ENCODE results near the gene FXYD1.
"Not testable (repeated sequence)": the region's sequence is repeated elsewhere in the genome, so short reads cannot be mapped to it uniquely, and the experiment has no call there.

The FXYD1 gene

DNA sequence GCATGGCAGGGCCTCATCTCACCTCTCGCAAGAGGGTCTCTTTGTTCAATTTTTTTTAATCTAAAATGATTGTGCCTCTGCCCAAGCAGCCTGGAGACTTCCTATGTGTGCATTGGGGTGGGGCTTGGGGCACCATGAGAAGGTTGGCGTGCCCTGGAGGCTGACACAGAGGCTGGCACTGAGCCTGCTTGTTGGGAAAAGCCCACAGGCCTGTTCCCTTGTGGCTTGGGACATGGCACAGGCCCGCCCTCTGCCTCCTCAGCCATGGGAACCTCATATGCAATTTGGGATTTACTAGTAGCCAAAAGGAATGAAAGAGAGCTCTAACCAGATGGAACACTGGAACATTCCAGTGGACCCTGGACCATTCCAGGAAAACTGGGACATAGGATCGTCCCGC lies 15.1 kb upstream of the FXYD1 start:
- DNase-seq (ENCODE audit: insufficient read length, low spot score): no peak
- no peak for FAIRE-seq

DNA sequence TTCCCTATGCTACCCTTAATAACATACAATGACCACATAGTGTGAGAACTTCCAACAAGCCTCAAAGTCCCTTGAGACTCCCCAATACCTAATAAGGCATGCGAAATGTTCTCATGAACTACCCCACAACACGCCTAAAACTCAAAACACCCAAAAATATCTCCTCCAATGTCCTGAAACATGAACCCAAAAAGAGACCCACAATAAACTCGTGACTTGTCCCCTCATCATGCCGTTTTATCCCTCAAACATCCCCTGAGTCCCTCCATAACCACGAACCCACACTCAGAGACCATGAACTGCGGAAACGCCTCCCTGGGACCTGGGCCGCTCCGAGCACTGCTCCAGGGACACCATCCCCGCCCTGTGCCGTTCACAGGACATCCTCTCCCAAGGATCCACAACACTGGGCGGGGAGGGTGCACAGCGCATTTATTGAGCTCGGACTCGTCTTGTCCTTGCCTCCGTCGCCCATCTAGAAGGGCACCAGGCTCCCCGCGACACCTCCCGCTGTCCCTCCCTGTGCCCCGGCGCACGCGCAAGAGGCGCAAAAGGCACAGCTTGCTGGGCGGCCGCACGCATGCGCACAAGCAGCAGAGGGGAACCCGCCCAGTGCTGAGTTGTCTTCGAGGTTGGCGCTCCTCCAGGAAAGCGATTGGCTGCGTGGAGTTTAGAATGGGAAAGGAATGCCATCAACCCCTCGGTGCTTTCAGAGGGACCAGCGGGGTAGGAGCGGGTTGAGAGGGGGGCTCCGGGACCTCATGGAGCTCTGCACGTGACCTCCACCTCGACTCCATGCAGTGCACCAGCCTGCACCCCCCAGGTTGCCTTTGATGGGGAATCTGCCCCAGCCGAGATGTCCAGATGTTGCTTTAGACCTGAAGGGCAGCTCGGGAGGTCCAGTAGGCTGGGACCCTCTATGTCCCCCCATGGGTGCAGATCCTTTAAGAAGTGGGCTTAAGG lies 14.2 kb upstream of the FXYD1 start:
- DNase-seq (ENCODE audit: insufficient read length, low spot score) (peak; percentile 92), FAIRE-seq (peak; percentile 85)

DNA sequence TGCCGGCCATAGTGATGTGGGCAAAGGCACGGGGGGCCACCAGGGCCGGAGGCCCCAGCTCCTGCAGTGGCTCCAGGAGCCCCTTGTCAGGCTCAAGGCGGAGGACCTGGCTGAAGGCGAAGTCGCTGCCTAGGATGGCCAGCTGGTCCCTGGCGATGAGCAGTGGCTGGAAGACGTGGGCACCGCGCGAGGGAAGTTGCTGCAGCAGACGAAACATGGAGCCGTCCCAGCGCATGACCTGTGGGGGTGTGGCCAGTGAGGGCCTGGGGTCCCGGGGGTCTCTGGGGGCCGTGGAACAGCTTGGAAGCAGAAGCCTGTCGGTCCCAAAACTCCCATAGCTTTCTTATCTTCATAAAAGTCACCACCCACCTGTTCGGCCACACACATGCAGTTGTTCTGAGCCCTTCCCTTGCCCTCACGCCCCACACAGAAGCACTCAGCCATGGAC lies 13.3 kb upstream of the FXYD1 start:
- no peak for FAIRE-seq

DNA sequence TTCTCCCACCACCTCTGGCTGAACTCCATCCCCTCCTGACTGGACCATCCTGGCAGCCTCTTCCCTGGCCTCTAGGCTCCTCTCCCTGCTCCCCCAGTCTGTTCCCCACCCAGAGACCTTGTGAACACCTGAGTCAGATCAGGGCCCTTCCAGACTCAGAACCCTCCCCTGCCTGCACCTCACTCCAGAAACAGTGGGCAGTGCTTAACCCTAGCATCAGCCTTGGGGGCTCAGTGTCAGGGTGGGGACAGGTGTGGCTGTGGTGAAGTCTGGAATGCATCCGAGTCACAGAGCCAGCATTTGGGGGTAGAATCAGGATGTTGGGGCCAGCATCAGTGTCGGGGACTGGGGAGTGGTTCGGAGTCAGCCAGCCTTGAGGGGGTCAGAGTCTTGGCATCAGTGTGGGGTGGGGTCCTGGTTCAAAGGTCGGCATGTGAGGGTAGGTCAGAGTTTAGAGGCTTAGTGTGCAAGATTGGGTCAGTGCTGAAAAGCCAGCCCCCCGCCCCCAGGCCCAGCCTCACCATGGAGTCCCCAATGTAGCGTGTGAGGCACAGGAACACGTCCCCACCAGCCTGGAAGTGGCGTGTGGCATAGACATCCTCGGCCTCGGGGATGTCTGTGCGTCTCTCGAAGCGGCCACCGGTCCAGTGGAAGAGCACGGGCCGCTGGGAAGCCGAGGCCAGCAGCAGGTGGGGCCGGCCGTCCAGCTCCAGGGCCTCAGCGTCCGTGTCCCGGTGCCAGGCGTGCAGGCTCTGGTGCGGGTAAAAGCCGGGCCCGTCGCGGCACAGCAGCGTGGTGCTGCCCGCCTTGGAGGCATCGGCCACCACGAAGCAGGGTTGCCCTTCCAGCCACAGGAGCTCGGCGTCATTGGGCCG lies 12.6 kb upstream of the FXYD1 start:
- DNase-seq (ENCODE audit: insufficient read length, low spot score) (no peak), FAIRE-seq (no peak)

More for the DNA sequence above, 13.3 kb upstream of the FXYD1 start:
- no peak for DNase-seq (ENCODE audit: insufficient read length, low spot score)

DNA sequence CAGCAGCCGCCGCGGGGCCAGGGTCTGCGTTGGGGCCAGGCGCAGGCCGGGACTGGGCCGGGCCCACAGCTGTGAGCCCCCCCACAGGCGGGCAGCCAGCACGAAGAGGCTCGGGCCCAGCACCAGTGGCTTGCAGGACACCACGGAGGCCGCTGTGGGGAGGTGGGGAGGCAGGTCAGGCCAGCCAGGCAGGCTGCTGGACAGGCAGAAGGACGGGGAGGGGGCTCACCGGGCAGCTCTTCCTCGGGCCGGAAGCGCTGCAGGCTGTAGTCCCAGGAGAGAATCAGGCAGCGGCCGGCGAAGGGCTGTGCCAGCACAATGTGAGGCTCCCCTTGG lies 12.0 kb upstream of the FXYD1 start:
- DNase-seq (ENCODE audit: insufficient read length, low spot score): no peak
- no peak for FAIRE-seq

DNA sequence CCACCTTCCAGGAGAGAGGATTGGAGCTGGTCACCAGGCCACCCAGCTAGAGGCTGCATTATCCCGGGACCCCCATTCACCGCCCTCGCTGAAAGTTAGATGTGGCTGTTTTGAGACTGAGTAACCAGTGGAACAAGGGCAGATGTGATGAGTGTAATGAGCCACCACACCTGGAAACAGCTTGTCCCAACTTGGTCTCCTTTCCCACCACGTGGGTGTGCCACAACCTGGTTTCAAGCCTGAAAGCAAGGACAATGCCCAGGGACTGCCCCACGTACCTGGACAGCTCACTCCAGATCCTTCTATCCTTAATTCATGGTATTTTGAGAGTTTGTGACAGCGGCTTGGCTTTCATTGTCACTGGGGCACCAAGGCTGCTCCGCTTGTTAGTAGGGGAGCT lies 10.8 kb upstream of the FXYD1 start:
- no peak for DNase-seq (ENCODE audit: insufficient read length, low spot score)
- no peak for FAIRE-seq

DNA sequence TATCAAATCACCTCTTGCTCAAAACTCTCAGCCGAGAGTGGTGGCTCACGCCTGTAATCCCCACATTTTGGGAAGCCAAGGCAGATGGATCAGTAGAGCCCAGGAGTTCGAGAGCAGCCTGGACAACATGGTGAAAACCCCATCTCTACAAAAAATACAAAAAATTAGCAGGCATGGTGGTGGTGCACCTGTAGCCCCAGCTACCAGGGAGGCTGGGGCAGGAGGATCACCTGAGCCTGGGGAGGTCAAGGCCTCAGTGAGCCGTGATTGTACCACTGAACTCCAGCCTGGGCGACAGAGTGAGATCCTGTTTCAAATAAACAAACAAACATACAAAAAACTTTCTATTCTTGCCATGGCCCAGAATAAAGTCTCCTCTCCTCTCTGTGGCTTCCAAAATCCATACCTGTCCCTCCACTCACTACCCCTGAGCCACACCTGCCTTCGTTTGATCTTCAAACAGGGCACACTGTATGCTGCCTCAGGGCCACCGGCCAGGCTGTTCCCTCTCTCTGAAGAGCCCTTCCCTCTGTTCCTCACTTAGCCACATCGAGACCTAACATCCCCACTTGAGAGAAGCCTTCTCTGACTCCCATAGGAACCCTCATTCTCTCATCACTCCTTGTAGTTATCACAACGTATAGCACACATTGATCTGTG lies 10.1 kb upstream of the FXYD1 start:
- DNase-seq (ENCODE audit: insufficient read length, low spot score) (no peak), FAIRE-seq (no peak)

DNA sequence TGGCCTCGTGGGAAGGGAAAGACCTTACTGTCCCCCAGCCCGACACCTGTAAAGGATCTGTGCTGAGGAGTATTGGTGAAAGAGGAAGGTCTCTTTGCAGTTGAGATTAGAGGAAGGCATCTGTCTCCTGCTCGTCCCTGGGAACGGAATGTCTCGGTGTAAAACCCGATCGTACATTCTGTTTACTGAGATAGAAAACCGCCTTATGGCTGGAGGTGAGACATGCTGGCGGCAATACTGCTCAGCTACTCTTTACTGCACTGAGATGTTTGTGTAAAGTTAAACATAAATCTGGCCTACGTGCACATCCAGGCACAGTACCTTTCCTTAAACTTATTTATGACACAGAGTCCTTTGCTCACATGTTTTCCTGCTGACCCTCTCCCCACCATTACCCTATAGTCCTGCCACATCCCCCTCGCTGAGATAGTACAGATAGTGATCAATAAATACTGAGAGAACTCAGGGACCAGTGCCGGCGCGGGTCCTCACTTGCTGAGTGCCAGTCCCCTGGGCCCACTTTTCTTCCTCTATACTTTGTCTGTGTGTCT lies 8.8 kb upstream of the FXYD1 start:
- not testable (repeated sequence) for DNase-seq (ENCODE audit: insufficient read length, low spot score); FAIRE-seq

DNA sequence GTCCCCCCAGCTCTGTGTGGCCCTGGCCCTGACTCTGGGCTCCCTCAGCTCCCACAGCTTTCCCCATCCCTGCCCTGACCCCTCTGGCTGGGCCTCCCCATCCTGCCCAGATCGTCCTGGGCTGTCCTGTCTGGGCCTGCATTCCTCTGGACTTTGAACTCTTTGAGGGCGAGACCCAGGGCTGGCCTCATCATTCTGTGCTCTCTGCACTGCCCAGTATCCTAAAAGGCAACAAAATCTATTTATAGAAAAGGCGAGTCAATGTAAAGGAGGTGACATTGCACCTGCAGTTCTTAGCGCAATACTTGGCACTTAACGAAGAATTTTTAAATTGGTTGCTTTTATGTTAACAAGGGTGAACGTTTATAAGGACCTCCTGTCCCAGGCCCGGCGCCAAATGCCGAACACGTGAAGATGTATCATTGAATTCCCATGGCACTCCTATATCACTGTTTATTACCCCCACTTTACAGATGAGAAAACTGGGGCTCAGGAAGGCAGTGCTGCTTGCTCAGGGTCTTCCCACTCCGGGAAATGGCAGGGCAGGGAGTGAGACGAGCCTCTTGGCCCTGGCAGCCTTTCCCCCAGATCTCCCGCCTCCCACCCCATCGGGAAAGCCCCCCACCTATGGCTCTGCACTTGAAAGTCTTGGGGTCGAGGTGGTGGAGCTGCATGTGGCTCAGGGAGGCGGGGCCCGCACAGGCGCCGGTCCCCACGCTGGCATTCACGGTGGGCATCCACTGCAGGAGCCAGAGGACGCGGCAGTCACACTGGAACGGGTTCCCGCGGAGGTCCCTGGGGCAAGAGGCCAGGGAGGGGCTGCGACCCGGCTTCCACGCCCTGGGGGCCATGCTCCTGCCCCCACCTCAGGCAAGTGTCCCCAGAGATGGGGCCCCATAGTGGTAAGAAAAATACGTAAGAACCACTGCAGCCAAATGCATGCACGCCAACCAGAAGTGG lies 7.6 kb upstream of the FXYD1 start:
- no peak for FAIRE-seq

DNA sequence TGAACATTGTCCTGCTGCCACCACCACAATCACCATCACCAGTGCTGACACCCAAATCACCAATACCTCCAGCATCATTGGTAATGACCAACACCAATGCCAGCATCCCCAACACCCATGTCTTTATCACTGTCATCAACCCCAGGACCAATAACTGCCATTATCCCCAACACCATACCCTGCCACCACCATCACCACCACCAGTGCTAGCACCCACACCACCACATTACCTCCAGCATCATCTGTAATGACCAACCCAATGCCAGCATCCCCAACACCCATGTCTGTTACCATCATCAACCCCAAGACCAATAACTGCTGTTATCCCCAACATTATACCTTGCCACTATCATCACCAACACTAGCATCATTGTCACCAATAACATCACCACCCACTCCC lies 6.4 kb upstream of the FXYD1 start:
- DNase-seq (ENCODE audit: insufficient read length, low spot score): no peak
- FAIRE-seq: peak; percentile 13

More for the DNA sequence above, 7.6 kb upstream of the FXYD1 start:
- no peak for DNase-seq (ENCODE audit: insufficient read length, low spot score)

DNA sequence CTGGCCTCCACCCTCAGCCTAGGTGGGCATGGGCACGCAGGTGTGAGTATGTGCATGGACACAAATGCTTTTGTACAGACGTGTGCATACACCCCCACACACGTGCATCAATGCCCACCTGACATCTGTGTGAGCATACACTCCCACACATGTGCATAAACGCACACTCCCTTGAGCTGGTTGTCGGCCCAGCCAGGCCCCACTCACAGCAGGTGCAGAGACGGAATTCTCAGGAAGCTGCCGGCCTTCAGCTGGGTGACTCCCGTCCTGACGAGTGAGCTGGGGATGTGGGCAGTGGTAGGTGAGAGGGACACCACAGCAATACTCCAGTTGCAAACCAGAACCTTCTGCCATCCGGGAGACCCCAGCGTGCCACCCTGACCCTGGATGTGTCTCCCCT lies 4.8 kb upstream of the FXYD1 start:
- FAIRE-seq (no peak), DNase-seq (ENCODE audit: insufficient read length, low spot score) (no peak)

DNA sequence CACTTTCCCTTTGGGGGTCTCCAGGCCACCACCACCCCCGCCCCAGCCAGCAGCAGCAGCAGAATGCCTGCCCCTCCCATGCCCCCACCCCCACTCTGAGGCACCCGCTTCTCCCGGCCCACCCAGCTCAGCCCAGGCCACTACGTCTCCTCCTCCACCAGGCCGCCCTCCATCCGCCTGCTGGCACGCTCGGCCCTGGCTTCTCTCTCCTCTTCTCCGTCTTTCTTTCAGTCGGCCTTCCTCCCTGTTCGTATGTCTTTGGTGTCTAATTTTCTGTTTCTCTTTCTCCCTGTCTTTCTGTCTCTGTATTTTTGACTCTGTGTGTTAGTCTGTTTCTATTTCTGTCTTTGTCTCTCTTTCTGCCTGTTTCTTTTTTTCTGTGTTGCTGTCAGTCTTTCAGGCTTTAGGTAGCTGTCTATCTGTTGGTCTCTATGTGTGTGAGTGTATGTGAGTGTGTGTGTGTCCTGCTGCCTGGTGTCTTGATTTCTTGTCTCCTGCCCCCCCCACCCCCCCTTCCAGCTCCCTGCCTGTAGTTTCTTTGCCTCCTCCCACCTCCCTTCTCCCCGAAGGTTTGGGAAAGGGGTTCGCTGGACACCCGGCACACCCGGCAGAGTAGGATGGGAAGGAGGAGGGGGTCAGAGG lies 3.9 kb upstream of the FXYD1 start, which contains the start of gene LGI4:
TSS of gene LGI4 (minus strand) at position 459 of the 642 bp plus-strand sequence. CDS start at position 80, 379 bp downstream.
- DNase-seq (ENCODE audit: insufficient read length, low spot score): no peak
- no peak for FAIRE-seq

DNA sequence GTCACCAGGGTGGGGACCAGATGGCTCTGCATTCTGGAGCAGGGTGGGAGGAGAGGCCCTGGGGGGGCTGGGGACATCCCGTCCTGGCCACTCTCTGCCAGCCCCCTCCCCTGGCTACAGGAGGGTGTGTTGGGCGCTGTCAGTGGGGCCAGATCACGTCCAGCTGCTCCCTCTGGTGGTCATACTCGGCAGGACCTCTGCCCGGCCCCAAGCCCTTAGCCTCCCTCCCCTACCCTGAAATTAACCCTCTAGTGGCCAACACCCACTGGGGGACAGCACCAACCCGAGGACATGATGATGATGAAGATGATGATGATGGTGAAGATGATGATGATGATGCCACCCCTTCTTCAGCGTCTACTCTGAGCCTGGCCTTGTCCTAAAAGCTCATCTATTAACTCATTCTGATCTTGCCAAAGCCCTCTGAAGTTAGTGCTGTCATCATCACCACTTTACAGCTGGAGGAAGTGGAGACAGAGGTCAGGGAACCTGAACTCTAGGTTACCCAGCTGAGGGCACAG lies 3.2 kb upstream of the FXYD1 start:
- DNase-seq (ENCODE audit: insufficient read length, low spot score) (peak; percentile 82), FAIRE-seq (peak; percentile 76)

DNA sequence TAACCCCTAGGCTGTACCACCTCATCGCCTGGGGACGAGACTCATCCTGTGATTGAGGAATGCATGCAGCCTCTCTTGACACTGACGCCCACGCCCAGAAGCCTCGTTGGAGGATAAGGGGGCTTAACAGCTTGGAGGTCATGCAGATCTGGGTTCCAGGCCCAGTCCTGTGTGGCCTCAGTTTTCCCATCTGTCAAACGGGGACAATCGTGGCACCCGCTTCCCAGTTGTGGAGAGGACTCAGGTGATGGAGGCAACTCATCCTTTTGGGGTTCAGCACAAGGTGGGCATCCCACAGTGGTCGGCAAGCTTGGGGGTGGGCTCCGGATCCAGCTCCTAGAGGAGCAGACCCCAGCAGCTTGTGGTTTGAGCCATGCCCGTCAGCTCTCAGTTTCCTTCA lies 2.4 kb upstream of the FXYD1 start:
- FAIRE-seq (no peak), DNase-seq (ENCODE audit: insufficient read length, low spot score) (no peak)

DNA sequence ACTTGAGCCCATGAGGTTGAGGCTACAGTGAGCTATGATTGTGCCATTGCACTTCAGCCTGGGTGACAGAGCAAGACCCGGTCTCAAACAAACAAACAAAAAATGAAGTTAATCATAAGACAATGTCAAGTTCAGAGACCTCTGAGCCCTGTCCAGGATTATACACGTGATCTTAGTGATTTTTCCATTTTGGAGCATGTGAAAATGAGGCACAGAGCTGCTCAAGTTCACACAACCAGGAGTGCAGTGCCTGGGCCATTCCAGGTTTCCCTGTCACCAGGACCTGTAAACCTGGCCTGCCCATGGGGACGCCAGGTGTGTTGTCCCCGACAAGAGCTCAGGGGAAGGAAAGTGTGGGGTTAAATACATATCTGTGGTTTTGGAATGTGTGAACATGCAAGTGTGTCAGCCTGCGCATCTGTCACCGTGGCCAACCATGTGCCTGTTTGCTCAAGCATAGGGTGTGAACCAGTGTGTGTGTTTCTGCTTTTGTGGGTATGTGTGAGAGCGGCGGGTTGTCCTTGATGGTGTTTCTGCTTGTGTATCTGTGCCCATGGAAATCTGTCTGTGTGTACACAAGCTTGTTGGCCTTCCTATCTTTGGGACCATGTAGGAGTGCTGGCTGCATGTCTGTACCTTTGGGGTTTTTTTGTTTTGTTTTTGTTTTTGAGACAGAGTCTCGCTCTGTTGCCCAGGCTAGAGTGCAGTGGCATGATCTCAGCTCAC lies 1.5 kb upstream of the FXYD1 start:
- FAIRE-seq: no peak
- DNase-seq (ENCODE audit: insufficient read length, low spot score): no peak

DNA sequence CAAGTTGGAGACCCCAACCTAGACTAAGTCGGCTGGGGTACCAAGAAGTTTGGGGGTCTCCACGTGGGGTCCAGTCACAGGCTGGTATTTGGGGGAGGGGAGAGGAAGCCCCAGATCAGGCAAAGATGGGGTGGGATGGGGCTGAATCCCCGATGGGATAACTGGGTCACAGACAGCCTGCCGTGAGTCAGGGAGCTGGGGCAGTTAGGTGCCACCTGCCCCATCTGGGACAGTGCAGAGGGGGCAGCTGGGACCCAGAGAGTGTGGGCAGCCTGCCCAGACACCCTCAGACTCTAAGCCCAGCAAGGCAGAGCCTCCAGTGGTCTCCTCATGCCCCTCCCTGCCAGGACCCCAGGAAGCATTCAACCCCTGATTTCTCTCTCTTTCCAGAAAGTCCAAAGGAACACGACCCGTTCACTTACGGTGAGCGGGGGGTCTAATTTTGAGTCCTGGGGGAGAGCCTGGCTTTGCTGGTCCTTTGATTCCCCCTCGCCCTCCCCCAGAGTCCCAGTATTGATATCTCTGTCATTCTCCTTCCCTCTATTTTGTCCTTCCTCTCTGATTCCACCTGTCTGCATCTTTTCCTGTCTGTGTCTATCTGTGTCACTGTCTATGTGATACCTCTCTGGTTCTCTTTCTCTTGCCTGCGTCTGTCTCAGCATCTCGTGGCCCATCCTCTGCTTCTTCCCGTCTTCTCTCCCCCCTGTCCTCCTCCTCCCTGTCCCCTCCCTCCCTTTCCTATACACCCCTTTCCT lies 1.8 kb downstream of the FXYD1 start:
- FAIRE-seq (no peak), DNase-seq (ENCODE audit: insufficient read length, low spot score) (no peak)

Data from HTR-8/SVneo (cell line).